Stomach (tissue), 4 donors: Measurements from ENCODE around the gene PTGER1.

Experiments used
- CTCF ChIP-seq, 7 experiments: fragments of 450-650 bp in 4 of 7; fragments of 200-600 bp in 3 of 7; sonication (generic) in 3 of 7; IDR thresholded peaks; one replicate each; pipeline ENCODE4 v1.5.1; 2016 to 2019; ENCODE audit warnings: antibody characterized with exemption in 7 of 7, control low read depth in 2 of 7, mild to moderate bottlenecking in 1 of 7
- POLR2AphosphoS5 ChIP-seq, 3 donors: sonication (generic); formaldehyde crosslinking; IDR thresholded peaks; one replicate each; pipeline ENCODE4 v1.6.1; 2016; ENCODE audit warnings: antibody characterized with exemption in 3 of 3

- TF ChIP-seq POLR2AphosphoS5 (IDR thresholded peaks at IDR 0.05) (no peak), CTCF (IDR thresholded peaks at IDR 0.05) (no peak)
These were observed 4.3 kb upstream of the PTGER1 start for GRCh38 chr19:14479309-14479974.
